ENCODE results near the gene CEP131.

Gene CEP131

DNA sequence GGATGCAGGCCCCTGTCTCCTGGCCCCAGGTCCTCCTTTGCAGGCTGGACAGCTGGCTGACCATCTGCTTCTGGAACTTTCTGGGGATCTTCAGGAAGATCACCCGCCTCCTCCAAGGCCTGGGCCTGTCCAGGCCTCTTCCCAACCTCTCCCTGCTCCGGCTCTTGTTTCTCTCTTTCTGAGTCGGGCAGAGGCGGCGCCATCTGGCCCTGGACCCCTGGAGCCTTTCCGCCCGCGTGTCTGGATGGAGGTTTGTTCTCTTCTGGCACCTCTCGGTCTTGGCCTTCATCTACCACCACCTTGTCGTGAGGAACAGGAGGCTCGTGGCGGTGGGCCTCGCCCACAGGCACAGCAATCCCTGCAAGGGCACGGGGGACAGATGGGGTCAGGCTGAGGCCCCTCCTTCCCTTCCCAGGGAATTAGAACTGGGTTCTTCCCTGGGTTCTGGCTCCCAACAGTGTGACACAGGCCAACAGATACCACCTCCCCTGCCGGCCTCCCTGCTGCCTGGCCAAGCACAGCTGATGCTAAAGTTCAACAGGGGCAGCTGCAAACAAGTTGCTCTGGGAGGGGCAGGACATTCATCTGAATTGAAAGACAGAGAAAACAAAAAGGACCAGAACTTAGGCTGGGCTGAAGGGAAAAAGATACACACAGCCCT lies 29.7 kb upstream of the CEP131 start:
- in situ Hi-C loops (cut with MboI; ENCODE audit: low pct_unique_long_range_greater_than_20kb, low sequenced_read_pairs, unreplicated experiment): no loop called here
- no peak for DNase-seq (ENCODE audit: low spot score)
- TF ChIP-seq, protein P1, sequence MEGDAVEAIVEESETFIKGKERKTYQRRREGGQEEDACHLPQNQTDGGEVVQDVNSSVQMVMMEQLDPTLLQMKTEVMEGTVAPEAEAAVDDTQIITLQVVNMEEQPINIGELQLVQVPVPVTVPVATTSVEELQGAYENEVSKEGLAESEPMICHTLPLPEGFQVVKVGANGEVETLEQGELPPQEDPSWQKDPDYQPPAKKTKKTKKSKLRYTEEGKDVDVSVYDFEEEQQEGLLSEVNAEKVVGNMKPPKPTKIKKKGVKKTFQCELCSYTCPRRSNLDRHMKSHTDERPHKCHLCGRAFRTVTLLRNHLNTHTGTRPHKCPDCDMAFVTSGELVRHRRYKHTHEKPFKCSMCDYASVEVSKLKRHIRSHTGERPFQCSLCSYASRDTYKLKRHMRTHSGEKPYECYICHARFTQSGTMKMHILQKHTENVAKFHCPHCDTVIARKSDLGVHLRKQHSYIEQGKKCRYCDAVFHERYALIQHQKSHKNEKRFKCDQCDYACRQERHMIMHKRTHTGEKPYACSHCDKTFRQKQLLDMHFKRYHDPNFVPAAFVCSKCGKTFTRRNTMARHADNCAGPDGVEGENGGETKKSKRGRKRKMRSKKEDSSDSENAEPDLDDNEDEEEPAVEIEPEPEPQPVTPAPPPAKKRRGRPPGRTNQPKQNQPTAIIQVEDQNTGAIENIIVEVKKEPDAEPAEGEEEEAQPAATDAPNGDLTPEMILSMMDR (IDR thresholded peaks at IDR 0.05; ENCODE audit: extremely low read depth, insufficient read depth, missing control alignments): no peak

DNA sequence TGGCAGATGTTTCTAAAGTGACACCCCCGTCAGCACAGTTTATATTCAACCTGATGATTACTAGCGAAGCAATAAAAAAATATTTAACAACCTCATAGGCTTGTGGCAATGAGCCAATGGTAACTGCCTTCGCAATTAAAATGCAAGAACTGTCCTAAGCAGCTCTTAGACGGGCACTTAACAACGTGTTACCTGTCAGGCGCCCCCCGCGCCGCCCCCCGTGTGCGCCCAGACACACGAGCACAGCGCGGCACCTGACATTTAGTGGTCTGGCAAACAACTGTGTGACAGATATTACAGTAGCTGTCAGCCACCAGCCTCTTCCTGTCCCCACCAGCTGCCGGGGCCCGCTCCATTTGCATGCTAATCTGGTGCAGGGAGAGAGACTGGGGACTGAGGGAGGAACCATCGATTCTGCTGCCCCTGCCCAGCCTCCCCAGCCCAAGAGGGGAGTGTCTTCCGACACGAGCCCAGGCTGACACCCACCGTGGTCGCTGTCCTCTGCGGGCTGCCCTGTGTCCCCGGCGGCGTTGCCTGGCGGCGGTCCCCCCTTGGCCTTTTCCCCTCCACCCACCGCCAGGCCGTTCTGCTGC lies 29.0 kb upstream of the CEP131 start:
- DNase-seq (ENCODE audit: low spot score): no peak
- in situ Hi-C loops (cut with MboI; ENCODE audit: low pct_unique_long_range_greater_than_20kb, low sequenced_read_pairs, unreplicated experiment): no loop called here
- TF ChIP-seq, protein P1 (IDR thresholded peaks at IDR 0.05; ENCODE audit: extremely low read depth, insufficient read depth, missing control alignments): no peak

DNA sequence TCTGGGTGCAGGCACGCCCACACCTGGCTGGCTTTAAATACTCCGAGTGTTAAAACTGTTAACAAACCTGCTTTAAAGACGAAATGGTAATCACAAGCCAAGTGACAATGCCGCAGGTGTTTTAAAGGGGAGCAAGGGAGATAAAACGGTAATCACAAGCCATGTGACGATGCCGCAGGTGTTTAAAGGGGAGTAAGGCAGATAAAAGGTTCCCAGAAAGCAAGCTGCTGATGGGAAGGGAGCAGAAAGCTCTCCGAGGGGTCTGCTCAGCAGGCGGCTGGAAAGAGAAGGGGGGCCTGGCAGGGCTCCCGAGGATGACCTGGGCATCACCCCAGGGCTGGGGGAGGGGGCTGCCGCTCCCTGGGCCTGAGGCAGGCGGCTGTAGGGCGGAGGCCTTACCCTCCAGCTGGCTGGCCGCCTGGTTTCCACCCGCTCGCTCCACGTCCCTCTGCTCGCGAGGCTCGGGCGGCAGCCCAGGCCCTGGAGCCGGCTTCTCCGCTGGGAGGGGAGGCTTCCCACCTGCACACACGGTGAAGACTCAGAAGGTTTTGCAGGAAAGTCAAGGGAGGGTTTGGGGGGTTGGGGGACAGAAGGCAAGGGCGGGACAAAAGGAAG lies 28.4 kb upstream of the CEP131 start:
- TF ChIP-seq, protein P1 (IDR thresholded peaks at IDR 0.05; ENCODE audit: extremely low read depth, insufficient read depth, missing control alignments): no peak
- no peak for DNase-seq (ENCODE audit: low spot score)
- in situ Hi-C loops (cut with MboI; ENCODE audit: low pct_unique_long_range_greater_than_20kb, low sequenced_read_pairs, unreplicated experiment): no loop called here

DNA sequence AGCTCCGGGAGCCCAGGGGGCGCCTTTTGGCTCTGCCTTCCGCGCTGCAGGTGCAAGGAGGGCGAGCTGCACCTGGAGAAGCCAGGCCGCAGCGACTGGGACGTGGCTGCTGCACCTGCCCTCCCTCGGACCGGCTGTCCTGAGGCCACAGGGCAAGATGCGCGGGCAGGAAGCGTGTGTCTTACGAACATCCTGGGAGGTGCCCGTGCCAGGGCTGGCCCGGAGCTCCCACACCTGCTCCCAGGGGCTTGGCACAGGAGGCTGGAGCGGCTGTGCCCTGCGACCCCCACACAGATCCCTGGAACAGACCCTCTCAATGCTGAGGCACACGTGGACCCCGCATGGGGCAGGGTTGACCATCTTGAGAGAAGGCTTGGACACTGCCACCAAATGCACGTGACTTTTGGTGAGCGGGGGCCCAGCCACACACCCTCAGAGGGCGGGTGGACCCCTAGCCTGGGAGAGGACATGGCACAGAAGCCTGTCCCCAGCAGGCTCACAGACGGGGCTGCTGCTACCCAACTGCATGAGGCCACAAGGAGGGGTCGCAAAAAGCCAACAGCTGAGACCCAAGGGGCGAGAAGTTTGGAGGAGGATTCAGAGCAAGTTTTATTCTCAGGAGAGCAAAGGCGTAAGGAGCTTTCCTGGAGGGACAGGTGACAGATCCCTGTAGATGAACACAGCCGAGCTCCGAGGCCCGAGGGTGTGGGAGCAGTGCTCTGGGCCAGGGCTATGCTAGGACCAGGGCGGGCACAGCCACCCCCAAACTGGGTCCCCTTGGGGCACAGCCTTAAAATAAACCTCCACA lies 27.7 kb upstream of the CEP131 start:
- TF ChIP-seq, protein P1 (IDR thresholded peaks at IDR 0.05; ENCODE audit: extremely low read depth, insufficient read depth, missing control alignments): no peak
- DNase-seq (ENCODE audit: low spot score): no peak
- in situ Hi-C loops (cut with MboI; ENCODE audit: low pct_unique_long_range_greater_than_20kb, low sequenced_read_pairs, unreplicated experiment): no loop called here

DNA sequence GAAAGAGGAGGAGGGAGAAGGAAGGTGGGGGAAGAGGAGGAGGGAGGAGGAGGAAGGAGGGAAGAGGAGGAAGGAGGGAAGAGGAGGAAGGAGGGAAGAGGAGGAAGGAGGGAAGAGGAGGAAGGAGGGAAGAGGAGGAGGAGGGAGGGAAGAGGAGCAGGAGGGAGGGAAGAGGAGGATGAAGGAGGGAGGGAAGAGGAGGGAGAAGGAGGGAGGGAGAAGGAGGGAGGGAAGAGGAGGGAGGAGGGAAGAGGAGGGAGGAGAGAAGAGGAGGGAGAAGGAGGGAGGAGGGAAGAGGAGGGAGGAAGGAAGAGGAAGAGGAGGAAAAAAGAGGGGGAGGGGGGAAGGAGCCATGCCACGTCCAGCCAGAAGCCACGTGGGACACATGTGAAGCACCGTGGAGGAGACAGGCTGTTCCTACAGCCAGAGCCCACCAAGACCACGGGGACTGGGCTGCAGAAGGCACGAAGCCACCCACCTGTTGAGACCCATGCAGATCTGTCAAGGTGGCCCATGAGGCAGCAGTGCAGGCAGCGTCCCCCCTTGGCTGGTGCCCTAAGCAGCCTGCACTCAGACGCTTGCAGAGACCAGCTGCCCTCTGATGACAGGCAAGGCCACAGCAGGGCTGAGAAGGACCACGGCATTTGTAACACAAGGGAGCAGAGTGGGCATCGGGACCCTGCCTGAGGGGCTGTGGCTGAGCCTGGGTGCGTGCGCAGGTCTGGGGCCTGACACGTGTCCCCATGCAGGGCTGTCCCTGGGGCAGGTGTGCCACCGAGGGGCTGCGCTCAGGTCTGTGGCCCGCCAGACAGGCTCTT lies 26.7 kb upstream of the CEP131 start:
- no peak for DNase-seq (ENCODE audit: low spot score)
- TF ChIP-seq, protein P1 (IDR thresholded peaks at IDR 0.05; ENCODE audit: extremely low read depth, insufficient read depth, missing control alignments): no peak
- in situ Hi-C loops (cut with MboI; ENCODE audit: low pct_unique_long_range_greater_than_20kb, low sequenced_read_pairs, unreplicated experiment): no loop called here

DNA sequence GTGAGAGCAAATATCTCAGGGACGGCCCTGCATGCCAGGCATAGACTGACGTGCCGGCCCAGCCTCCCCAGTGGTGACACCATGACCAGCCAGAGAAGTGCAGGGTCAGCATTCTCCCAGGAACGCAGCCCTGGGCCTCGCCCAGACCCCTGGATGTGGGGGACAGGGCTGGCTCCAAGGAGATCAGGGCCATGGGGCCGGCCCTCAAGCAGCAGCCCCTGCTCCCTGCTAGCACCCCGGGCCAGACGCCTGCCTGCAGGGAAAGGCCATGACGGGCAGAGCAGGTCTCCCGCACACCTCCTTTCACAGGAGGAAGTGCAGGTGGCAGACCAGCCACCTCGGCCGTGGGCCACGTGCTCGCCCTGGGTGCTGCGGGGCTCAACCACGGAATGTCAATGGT lies 25.9 kb upstream of the CEP131 start:
- DNase-seq (ENCODE audit: low spot score): no peak
- in situ Hi-C loops (cut with MboI; ENCODE audit: low pct_unique_long_range_greater_than_20kb, low sequenced_read_pairs, unreplicated experiment): no loop called here
- TF ChIP-seq, protein P1 (IDR thresholded peaks at IDR 0.05; ENCODE audit: extremely low read depth, insufficient read depth, missing control alignments): no peak

All from GM13977 (cell line).